DND-41 (cell line): Measurements from ENCODE around the gene PAK2.
"Not testable (repeated sequence)": the region's sequence is repeated elsewhere in the genome, so short reads cannot be mapped to it uniquely, and the experiment has no call there.

Experiments
- ATAC-seq: fragments of 200-7000 bp; cut with Tn5 transposase; 3 replicates; pipeline ENCODE4 v1.9.1; 2021; ENCODE audit warnings: low read depth; ENCODE audit not compliant: insufficient read depth
- DNase-seq: peaks from one replicate; pipeline ENCODE4 v3.0.0-alpha.2; 2020
- H2AFZ ChIP-seq: 2 replicates; pipeline ENCODE4 v1.6.0; 2012; ENCODE audit warnings: low read depth, low read length
- H3K27ac ChIP-seq: 2 replicates; pipeline ENCODE4 v1.5.1; 2012; ENCODE audit warnings: low read length, inconsistent platforms
- H3K27me3 ChIP-seq: fragments of 200-600 bp; sonication (generic); 2 replicates; pipeline ENCODE4 v1.6.0; 2012; ENCODE audit warnings: low read length, mild to moderate bottlenecking, inconsistent platforms; ENCODE audit not compliant: insufficient read depth, poor library complexity
- H3K36me3 ChIP-seq: 2 replicates; pipeline ENCODE4 v1.5.1; 2012; ENCODE audit warnings: low read length, inconsistent platforms; ENCODE audit not compliant: insufficient read depth
- H3K4me1 ChIP-seq: 2 replicates; pipeline ENCODE4 v1.5.1; 2012; ENCODE audit warnings: mild to moderate bottlenecking, low read length; ENCODE audit not compliant: insufficient read depth
- H3K4me2 ChIP-seq: 2 replicates; pipeline ENCODE4 v1.6.0; 2012; ENCODE audit warnings: mild to moderate bottlenecking, moderate library complexity, low read length, inconsistent platforms; ENCODE audit not compliant: insufficient read depth
- H3K4me3 ChIP-seq, 2 experiments: fragments of 200-600 bp in 1 of 2; shearing (Covaris generic) in 1 of 2; 2 replicates each; pipeline ENCODE4 v1.5.1; 2012 to 2016; ENCODE audit warnings: inconsistent platforms in 2 of 2, low read length in 2 of 2, mild to moderate bottlenecking in 2 of 2, low read depth in 1 of 2, moderate library complexity in 1 of 2
- H3K79me2 ChIP-seq: 2 replicates; pipeline ENCODE4 v1.6.0; 2012; ENCODE audit warnings: low read length, inconsistent platforms; ENCODE audit not compliant: insufficient read depth
- H3K9ac ChIP-seq: 2 replicates; pipeline ENCODE4 v1.6.0; 2012; ENCODE audit warnings: low read depth, mild to moderate bottlenecking, inconsistent platforms, low read length, moderate library complexity
- H3K9me3 ChIP-seq: 2 replicates; pipeline ENCODE4 v1.5.1; 2012; ENCODE audit warnings: low read length, moderate library complexity, mild to moderate bottlenecking, inconsistent platforms; ENCODE audit not compliant: insufficient read depth, severe bottlenecking
- H4K20me1 ChIP-seq: 2 replicates; pipeline ENCODE4 v1.6.0; 2012; ENCODE audit warnings: low read length; ENCODE audit not compliant: insufficient read depth
- EZH2 ChIP-seq: IDR thresholded peaks from 3 replicates; pipeline ENCODE4 v1.6.1; 2012; ENCODE audit warnings: borderline replicate concordance, low read depth, mild to moderate bottlenecking, moderate library complexity, low read length, inconsistent platforms; ENCODE audit not compliant: severe bottlenecking
- TF ChIP-seq, protein P1 (sequence below): IDR thresholded peaks from 2 replicates; pipeline ENCODE4 v1.5.1; 2012; ENCODE audit warnings: borderline replicate concordance, low read length, moderate library complexity, mild to moderate bottlenecking; ENCODE audit not compliant: poor library complexity, severe bottlenecking; ENCODE audit errors: extremely low read depth

The PAK2 gene

DNA sequence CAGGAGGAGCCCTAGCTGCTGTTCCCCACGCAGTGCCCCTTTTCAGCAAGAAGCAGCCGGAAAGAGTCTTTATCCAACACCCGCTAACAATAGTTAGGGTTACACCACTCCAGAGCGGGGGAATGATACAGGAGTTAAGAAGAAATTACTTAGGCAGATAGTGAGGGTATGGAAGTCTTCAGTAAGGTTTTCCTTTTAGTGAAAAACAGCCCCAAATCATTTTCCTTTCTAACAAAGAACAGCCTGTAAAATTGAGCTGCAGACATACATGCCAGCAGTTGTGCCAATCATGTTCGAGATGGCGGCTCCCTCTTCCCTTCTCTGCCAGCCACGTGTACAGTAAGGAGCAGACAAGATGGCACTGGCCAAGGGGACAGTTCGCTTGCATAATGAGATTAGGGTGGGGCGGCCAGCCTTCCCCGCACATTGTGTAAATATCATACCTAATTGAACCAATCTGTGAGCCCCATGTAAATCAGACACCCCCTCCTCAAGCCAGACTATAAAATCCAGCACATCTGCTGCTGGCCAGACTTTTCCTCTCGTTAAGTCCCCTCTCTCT is 109.6 kb downstream of the PAK2 start:
- DNase-seq (no peak), ATAC-seq (no peak)
- Histone ChIP-seq H3K4me2 (no peak overlapping the region), H3K9ac (no peak overlapping the region), H3K4me1 (no peaks in the 10 kb centered on the region), H3K9me3 (peaks cover 14% of the 10 kb centered on the region), H3K27ac (no peak overlapping the region), H3K27me3 (no peaks in the 10 kb centered on the region), H3K36me3 (no peaks in the 10 kb centered on the region), H3K4me3 (no peak overlapping the region), H3K79me2 (no peaks in the 10 kb centered on the region), H2AFZ (no peak overlapping the region), H4K20me1 (no peaks in the 10 kb centered on the region)
- TF ChIP-seq, protein P1, sequence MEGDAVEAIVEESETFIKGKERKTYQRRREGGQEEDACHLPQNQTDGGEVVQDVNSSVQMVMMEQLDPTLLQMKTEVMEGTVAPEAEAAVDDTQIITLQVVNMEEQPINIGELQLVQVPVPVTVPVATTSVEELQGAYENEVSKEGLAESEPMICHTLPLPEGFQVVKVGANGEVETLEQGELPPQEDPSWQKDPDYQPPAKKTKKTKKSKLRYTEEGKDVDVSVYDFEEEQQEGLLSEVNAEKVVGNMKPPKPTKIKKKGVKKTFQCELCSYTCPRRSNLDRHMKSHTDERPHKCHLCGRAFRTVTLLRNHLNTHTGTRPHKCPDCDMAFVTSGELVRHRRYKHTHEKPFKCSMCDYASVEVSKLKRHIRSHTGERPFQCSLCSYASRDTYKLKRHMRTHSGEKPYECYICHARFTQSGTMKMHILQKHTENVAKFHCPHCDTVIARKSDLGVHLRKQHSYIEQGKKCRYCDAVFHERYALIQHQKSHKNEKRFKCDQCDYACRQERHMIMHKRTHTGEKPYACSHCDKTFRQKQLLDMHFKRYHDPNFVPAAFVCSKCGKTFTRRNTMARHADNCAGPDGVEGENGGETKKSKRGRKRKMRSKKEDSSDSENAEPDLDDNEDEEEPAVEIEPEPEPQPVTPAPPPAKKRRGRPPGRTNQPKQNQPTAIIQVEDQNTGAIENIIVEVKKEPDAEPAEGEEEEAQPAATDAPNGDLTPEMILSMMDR: no peak
- no peak for TF ChIP-seq EZH2

DNA sequence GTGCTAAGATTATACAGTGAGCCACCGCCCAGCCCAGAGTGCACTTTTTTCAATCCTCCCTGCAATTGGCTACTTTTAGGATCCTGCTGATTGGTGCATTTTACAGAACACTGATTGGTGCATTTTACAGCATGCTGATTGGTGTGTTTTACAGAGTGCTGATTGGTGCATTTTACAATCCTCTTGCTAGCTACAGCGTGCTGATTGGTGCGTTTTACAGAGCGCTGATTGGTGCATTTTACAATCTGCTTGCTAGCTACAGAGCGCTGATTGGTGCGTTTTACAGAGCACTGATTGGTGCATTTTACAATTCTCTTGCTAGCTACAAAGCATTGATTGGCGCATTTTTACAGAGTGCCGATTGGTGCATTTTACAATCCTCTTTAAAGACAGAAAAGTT is 123.3 kb downstream of the PAK2 start:
- H4K20me1 ChIP-seq, H3K79me2 ChIP-seq, H3K27me3 ChIP-seq, H2AFZ ChIP-seq, H3K27ac ChIP-seq, H3K36me3 ChIP-seq, H3K9ac ChIP-seq, H3K9me3 ChIP-seq, DNase-seq, ATAC-seq, H3K4me3 ChIP-seq, H3K4me2 ChIP-seq, H3K4me1 ChIP-seq: not testable (repeated sequence)

DNA sequence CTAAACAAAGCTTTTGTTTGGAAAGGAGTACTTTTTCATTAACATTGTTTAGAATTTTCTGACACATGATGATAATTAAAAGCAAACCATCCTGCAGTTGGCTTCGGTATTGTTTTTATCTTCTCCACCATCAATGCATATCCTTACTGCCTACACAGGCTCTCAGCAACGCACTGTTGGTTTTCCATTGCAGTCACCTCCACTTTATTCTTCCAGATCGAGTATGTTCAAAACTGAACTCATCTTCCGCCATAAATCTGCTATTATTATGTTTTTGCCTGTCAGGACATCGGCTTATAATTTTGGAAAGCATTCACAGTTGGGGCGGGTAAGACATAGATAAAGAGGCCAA is 127.5 kb downstream of the PAK2 start:
- H3K9ac ChIP-seq: peak overlapping the region; percentile 85
- peaks cover 33% of the 10 kb centered on the region for H3K4me1 ChIP-seq
- H2AFZ ChIP-seq: peak overlapping the region; percentile 91
- H3K79me2 ChIP-seq: peaks cover 44% of the 10 kb centered on the region
- DNase-seq (no peak), ATAC-seq (no peak)
- TF ChIP-seq, protein P1: no peak
- no peak for TF ChIP-seq EZH2
- peak overlapping the region; percentile 28 to 68 for H3K4me3 ChIP-seq
- H3K9me3 ChIP-seq: no peaks in the 10 kb centered on the region
- H3K27me3 ChIP-seq: no peaks in the 10 kb centered on the region
- peak overlapping the region; percentile 78 for H3K27ac ChIP-seq
- H4K20me1 ChIP-seq: peaks cover 24% of the 10 kb centered on the region
- peak overlapping the region; percentile 67 for H3K4me2 ChIP-seq
- peaks cover 13% of the 10 kb centered on the region for H3K36me3 ChIP-seq

DNA sequence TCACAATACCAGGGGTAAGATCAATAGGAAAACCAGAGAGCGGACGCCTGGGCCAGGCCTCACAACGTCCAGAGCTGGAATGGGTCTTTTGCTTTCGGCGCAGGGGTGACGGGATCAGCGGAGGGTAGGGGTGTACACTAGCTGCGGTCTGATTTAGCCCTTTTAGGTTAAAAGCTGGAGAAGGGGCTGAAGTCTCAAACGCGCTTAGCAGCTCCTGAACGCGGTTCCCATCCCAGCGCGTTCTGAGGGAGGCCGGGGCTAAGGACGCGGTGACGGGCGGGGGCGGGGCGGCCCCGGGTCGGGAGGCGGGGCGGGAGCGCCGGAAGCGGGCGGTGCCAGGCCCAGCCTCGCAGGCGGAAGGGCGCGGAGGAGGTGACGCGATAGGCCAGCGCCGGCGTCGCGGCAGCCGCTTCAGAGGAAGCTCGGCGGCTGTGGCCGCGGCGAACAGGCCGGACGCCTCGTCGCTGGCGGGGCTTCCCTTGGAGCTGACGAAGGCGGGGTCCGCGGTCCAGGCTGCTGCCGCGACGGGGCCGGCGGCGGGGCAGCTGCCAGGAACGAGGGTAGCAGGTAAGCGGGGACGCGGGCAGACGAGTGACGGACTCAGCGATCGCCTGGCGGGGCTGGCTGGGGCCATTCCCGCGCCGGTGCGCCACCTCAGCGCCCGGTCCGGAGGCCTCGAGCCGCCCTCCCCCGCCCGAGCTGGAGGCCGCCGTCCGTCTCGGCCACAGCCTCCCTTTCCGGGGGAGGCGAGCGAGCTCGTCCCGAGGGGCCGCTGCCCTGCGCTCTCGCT is 128.0 kb downstream of the PAK2 start, which contains the start of gene SENP5:
SENP5 (plus strand) TSS at position 414 of the 790 bp plus-strand sequence. CDS start 17,262 bp downstream, outside the sequence.
- H3K79me2 ChIP-seq: peaks cover 50% of the 10 kb centered on the region
- H3K27me3 ChIP-seq: no peaks in the 10 kb centered on the region
- peaks cover 30% of the 10 kb centered on the region for H4K20me1 ChIP-seq
- peak within 1 kb of the TSS; percentile 59 to 68 for H3K4me3 ChIP-seq
- peak within 1 kb of the TSS; percentile 67 for H3K4me2 ChIP-seq
- peak within 1 kb of the TSS; percentile 78 for H3K27ac ChIP-seq
- no peaks in the 10 kb centered on the region for H3K9me3 ChIP-seq
- TF ChIP-seq EZH2: no peak
- TF ChIP-seq, protein P1: no peak
- peak within 1 kb of the TSS; percentile 96 for H2AFZ ChIP-seq
- H3K9ac ChIP-seq: peak within 1 kb of the TSS; percentile 85
- peak; percentile 96 for ATAC-seq
- peaks cover 33% of the 10 kb centered on the region for H3K4me1 ChIP-seq
- DNase-seq: peak; percentile 91
- peaks cover 13% of the 10 kb centered on the region for H3K36me3 ChIP-seq
